Activated T-cell treated with anti-CD3 and anti-CD28 coated beads, Interleukin-2, amount 50 U/mL, for 1 hour (primary cell): ENCODE data around the gene ADH7.
A peak's percentile ranks its signal among the peaks of the same experiment; 100 is the strongest.
"Not testable (repeated sequence)": the region's sequence is repeated elsewhere in the genome, so short reads cannot be mapped to it uniquely, and the experiment has no call there.

Experiments
- DNase-seq: peaks from one replicate; pipeline ENCODE4 v3.0.0-alpha.2; 2020

The ADH7 gene

DNA sequence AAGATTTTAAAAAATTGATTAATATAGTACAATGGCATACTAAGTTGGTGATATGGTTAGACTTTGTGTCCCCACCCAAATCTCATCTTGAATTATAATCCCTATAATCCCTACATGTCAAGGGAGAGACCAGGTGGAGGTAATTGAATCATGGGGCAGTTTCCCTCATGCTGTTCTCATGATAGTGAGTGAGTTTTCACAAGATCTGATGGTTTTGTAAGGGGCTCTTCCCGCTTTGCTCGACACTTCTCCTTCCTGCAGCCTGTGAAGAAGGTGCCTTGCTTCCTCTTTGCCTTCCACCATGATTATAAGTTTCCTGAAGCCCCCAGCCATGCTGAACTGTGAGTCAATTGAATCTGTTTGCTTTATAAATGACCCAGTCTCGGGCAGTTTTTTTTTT lies 20.2 kb downstream of the ADH7 start:
- not testable (repeated sequence) for DNase-seq

DNA sequence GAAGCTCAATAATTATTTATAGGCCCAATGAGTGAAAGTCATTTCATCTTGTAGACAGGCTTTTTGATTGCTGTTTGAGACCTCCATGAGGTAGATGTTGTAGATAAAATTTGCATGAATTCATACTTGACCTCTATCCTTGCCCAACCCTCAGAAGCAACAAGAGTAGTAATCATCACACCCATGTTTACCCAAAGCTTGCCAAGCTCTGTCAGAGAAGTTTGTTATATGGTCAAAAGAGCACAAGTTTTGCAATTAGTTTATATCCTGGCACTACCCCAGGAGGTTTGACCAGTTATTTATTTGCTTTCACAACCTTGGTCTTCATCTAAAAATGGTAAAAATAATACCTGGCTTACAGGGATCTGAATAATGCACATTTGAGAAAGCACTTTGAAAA lies 20.7 kb downstream of the ADH7 start:
- no peak for DNase-seq

GRCh38 chr4:99413140-99413539 lies 22.0 kb downstream of the ADH7 start:
- DNase-seq: no peak

DNA sequence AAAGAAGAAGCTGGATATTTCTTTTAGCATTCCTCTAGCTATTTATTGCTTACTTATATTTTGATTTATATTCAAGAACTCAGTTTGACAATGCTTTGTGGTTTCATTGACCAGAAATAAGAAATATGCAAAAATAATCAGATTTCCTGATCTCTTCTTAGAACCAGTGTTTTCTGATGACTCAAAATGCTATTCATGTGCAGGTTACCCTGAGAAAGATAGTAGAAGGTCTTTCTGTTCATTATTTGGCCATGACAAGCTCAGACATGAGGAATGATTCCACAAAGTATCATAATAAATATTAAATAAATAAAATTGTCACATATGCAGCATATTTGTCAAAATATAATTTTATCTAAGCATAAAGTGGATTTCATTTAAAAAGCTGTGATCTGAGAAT lies 24.1 kb downstream of the ADH7 start:
- no peak for DNase-seq

- DNase-seq: no peak
These were observed 25.1 kb downstream of the ADH7 start for GRCh38 chr4:99410075-99410474.

DNA sequence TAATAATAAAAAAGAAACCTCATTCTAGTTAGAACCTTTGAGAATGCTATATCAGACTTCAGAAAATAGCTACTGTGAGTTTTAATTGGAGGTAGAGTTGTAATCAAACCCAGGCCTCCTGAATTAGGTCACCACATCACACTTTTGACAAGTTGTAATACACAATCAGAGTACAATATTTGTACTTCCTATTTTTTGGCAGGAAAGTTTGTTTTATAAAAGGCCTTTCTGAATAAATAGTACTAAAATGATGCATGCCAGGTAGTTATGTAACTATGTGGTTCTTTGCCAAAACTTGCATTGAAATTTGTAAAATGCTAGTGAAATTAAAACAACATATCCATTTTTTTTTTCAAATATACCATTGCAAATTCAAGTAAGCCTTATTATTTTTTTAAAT lies 26.8 kb downstream of the ADH7 start:
- no peak for DNase-seq

DNA sequence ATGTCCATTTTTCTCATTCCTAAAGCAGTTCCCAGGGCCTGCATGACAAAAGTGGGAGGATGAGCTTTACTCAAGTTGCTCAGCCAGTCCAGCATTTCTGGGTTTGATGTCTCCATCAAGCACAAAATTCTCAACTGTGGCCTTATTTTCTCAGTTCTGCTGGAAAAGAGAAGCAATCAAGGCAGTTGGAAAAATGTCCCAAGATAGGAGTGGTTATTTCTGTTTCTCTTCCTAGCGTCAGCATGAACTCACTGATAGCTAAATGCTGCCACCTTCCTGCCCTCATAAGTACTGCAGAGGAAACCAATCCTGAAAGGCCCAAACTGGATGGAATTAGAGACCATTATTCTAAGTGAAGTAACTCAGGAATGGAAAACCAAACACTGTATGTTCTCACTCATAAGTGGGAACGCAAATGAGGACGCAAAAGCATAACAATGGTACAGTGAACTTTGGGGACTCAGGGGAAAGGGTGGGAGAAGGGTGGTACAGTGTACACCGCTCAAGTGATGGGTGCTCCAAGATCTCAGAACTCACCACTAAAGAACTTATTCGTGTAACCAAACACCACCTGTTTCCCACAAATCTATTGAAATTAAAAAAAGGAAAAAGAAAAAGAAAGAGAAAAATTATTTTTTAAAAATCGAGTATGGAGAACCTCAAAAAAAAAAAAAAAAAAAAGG lies 29.6 kb downstream of the ADH7 start:
- DNase-seq: peak; percentile 37

DNA sequence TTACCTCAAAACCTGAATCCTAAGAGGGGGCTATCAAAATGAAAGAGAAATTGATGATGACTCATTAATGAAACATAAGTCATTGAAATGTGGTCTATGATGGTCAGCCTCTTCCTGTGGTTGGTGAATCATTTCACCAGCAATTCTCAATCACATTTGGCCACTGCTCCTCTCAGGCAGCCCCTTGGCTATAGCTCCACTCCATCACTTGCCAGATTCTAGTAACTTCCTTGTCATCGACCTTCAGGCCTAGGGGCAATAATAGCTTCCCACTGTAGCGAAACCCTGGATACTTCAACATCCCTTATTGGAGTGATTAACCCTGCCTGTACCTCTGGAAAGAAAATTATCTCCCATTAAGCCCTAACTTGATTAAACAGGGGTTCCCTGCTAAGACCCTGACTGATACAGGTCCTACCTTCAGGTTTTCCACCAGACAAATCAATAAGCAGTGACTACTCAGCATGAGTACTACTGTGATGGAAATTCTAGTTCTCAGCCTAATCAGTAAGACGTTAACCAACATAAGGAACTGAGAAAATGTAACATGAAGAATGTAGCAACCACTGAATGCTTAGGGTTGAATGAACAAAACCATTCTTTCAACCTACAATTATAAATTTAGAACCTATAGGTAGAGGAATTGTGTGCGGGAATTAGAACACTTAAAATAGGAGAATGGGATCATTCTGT lies 30.4 kb downstream of the ADH7 start:
- no peak for DNase-seq

- DNase-seq: no peak
These were observed 31.6 kb downstream of the ADH7 start for GRCh38 chr4:99403380-99404184.

DNA sequence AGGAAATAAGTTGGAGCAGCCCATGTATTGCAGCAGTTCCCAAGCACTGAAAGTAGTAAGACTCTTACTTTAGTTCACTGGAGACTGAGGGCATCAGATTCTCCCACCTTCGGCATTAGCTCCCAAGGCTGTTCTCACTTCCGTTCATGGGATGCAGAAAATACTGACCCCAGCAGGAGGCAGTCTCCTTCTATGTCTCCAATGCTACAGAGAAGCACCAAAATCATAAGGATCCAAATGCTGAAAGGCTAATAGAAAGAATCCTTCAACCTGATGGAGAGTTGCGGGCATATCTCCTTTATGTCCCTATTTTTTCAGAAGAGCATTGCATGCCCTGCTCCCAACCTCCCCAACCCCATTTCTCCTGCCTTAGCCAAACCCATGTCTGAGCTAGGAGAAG lies 32.4 kb downstream of the ADH7 start:
- no peak for DNase-seq

- DNase-seq: no peak
These were observed 34.3 kb downstream of the ADH7 start for GRCh38 chr4:99400831-99401230.

- no peak for DNase-seq
These were observed 36.1 kb downstream of the ADH7 start for GRCh38 chr4:99399017-99399416.

- no peak for DNase-seq
These were observed 39.4 kb downstream of the ADH7 start for GRCh38 chr4:99395595-99396364.

- DNase-seq: no peak
These were observed 40.2 kb downstream of the ADH7 start for GRCh38 chr4:99394896-99395295.

GRCh38 chr4:99390055-99390454 lies 45.1 kb downstream of the ADH7 start:
- DNase-seq: no peak

DNA sequence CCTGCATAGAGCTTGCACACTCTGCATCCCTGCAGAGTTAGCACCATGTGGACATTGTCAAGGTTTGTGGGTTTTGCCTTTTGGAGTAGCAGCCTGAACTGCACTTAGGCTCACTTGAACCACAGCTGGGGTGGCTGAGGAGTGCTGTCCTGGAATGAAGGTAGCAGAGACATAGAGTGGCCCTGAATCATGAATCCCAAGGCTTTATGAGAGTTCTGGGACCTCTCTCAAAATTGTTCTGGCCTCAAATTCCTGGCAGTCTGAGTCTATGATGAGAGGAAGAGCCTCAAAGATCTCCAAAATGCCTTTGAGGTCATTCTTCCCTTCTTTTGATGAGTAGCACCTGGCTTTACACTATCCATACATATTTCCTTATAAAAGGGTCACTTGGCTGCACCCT lies 45.5 kb downstream of the ADH7 start:
- no peak for DNase-seq

- no peak for DNase-seq
These were observed 51.2 kb downstream of the ADH7 start for GRCh38 chr4:99383833-99384392.

DNA sequence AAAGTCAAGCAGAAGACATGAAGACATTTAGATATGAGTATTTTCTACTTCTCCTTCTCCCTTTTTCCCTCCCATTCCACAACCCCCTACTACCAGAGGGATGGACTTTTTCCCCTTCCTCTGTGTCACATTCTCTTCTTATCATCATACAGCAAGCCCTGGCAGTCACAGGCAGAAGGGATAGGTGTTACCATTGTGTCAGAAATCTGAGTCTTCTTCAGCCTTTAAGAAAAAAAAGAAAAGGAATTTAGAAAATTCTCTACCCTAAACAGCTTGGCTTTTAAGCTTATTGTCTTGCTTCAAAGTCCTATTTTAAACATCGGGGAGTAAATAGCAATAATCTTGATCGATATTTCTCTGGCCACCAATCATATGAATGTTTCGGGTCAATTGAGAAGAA lies 51.7 kb downstream of the ADH7 start:
- DNase-seq: no peak

DNA sequence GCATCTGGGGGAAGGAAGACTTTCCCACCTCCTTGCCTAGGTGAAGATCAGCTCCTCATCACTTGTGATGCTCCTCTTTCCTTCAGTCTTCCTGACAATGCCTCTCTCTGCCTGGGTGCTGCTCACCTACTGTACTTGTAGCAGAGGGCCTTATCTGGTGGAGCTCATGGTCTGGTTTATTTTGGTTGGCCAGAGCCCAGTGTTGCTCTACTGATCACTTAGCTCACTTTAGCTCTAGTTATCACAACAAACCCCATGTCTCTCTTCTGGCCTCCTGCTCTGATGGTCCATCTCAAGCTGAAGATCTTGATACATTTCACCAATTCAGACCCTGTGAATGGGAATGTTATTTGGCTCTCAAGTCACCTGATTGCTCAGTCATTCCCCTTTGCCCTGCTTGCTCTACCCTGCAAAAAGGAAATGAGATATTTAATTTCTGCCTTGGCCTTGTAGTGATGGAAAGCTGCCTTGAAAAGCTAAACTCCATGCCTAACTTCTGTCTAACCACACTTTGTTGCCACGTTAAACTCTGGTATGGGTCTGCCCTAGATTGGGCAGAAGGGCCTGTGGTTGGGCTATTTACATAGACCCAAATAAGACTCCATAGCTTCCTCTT lies 52.3 kb downstream of the ADH7 start:
- DNase-seq: no peak

DNA sequence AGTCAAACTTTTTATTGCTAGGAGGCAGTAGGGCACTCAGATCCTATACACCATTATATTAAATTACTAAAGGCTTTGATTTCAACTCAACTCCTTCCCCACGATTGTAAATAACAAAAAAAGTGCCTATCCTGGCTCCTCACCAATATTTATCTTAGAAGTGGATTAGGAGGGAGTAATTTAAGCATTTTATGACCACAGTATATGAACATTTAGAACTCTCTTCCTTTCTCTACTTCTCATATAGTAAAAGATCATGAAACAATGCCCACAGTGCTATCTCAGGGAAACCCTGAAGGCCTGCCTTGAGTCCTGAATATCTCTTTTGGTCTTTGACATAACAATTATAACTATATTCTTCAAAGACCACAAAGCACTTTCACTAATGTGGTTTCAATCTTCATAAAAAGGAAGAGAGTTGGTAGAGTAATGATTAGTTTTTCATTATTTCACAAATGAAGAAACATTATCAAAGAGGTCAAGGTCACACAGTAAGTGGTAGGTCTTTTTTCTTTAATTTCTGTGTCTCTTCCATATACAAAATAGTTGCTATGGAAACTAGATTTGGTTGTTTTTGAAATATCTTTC lies 53.5 kb downstream of the ADH7 start:
- DNase-seq: no peak

GRCh38 chr4:99379571-99379970 lies 55.6 kb downstream of the ADH7 start:
- no peak for DNase-seq

- no peak for DNase-seq
These were observed 56.3 kb downstream of the ADH7 start for GRCh38 chr4:99378876-99379275.
